H9 (cell line): ENCODE data around the gene GNPDA2. TPM values are rescaled to one million over a fixed set of nuclear protein-coding genes. Genes with fewer than 3 reads are reported as not detected.

Experiments used
- DNase-seq: peaks from one replicate; pipeline ENCODE4 v3.0.0-alpha.2; 2017
- H2AFZ ChIP-seq: one replicate; pipeline ENCODE4 v1.6.1; 2013; ENCODE audit warnings: mild to moderate bottlenecking, low read length, control low read depth, moderate library complexity
- H2AK5ac ChIP-seq: 2 replicates; pipeline ENCODE4 v1.6.1; 2013; ENCODE audit warnings: low read length, control low read depth, mixed read lengths; ENCODE audit not compliant: insufficient read length
- H2BK120ac ChIP-seq: one replicate; pipeline ENCODE4 v1.6.1; 2013; ENCODE audit warnings: low read depth, mild to moderate bottlenecking, low read length, control low read depth, inconsistent platforms; ENCODE audit not compliant: poor library complexity, severe bottlenecking
- H2BK12ac ChIP-seq: 2 replicates; pipeline ENCODE4 v1.6.1; 2013; ENCODE audit warnings: low read length, control low read depth, mixed read lengths, low read depth; ENCODE audit not compliant: insufficient read length
- H2BK15ac ChIP-seq: 2 replicates; pipeline ENCODE4 v1.6.1; 2013; ENCODE audit warnings: low read depth, low read length, control low read depth
- H2BK20ac ChIP-seq: one replicate; pipeline ENCODE4 v1.6.1; 2013; ENCODE audit warnings: low read depth, mild to moderate bottlenecking, low read length, control low read depth, inconsistent platforms; ENCODE audit not compliant: poor library complexity, severe bottlenecking
- H2BK5ac ChIP-seq: 2 replicates; pipeline ENCODE4 v1.6.1; 2013; ENCODE audit warnings: low read length, control low read depth, mixed read lengths; ENCODE audit not compliant: insufficient read length
- H3K14ac ChIP-seq: 2 replicates; pipeline ENCODE4 v1.6.1; 2013; ENCODE audit warnings: low read length, control low read depth; ENCODE audit not compliant: insufficient read depth
- H3K18ac ChIP-seq: 2 replicates; pipeline ENCODE4 v1.6.1; 2013; ENCODE audit warnings: low read depth, mild to moderate bottlenecking, mixed read lengths, low read length, control low read depth; ENCODE audit not compliant: insufficient read length
- H3K23ac ChIP-seq: 2 replicates; pipeline ENCODE4 v1.6.1; 2013; ENCODE audit warnings: low read length, control low read depth, mixed read lengths, low read depth; ENCODE audit not compliant: insufficient read length
- H3K23me2 ChIP-seq: 2 replicates; pipeline ENCODE4 v1.6.1; 2013; ENCODE audit warnings: low read depth, mild to moderate bottlenecking, mixed read lengths, low read length, control low read depth; ENCODE audit not compliant: insufficient read length, poor library complexity, severe bottlenecking
- H3K27ac ChIP-seq: 2 replicates; pipeline ENCODE4 v1.5.1; 2013; ENCODE audit warnings: low read length, control low read depth, mixed read lengths, low read depth; ENCODE audit not compliant: insufficient read length
- H3K27me3 ChIP-seq: 2 replicates; pipeline ENCODE4 v1.6.1; 2013; ENCODE audit warnings: low read length, control low read depth, inconsistent platforms; ENCODE audit not compliant: insufficient read depth
- H3K4ac ChIP-seq: 2 replicates; pipeline ENCODE4 v1.6.1; 2013; ENCODE audit warnings: low read depth, mild to moderate bottlenecking, control low read depth, inconsistent platforms, low read length, moderate library complexity
- H3K4me1 ChIP-seq: 2 replicates; pipeline ENCODE4 v1.6.1; 2013; ENCODE audit warnings: low read length, control low read depth, inconsistent platforms; ENCODE audit not compliant: insufficient read depth
- H3K4me2 ChIP-seq: 2 replicates; pipeline ENCODE4 v1.6.1; 2013; ENCODE audit warnings: low read length, control low read depth, mixed read lengths; ENCODE audit not compliant: insufficient read length, insufficient read depth
- H3K56ac ChIP-seq: 2 replicates; pipeline ENCODE4 v1.6.1; 2013; ENCODE audit warnings: low read depth, mild to moderate bottlenecking, mixed read lengths, low read length, control low read depth; ENCODE audit not compliant: insufficient read length
- H3K79me1 ChIP-seq: 2 replicates; pipeline ENCODE4 v1.6.1; 2013; ENCODE audit warnings: low read depth, mild to moderate bottlenecking, moderate library complexity, low read length, control low read depth, inconsistent platforms; ENCODE audit not compliant: insufficient read depth, poor library complexity, severe bottlenecking
- H3K79me2 ChIP-seq: 2 replicates; pipeline ENCODE4 v1.6.1; 2013; ENCODE audit warnings: low read length, control low read depth, inconsistent platforms; ENCODE audit not compliant: insufficient read depth
- H3K9ac ChIP-seq: 2 replicates; pipeline ENCODE4 v1.6.1; 2013; ENCODE audit warnings: low read length, control low read depth, mixed read lengths; ENCODE audit not compliant: insufficient read length; ENCODE audit errors: extremely low read depth
- H3K9me3 ChIP-seq: one replicate; pipeline ENCODE4 v1.6.1; 2013; ENCODE audit warnings: low read depth, low read length, inconsistent platforms; ENCODE audit not compliant: control insufficient read depth
- H3T11ph ChIP-seq: one replicate; pipeline ENCODE4 v1.6.1; 2013; ENCODE audit warnings: mild to moderate bottlenecking, low read length, control low read depth, inconsistent platforms
- H4K20me1 ChIP-seq: one replicate; pipeline ENCODE4 v1.6.1; 2013; ENCODE audit not compliant: control insufficient read depth, insufficient read length, insufficient read depth
- H4K5ac ChIP-seq: 2 replicates; pipeline ENCODE4 v1.6.1; 2013; ENCODE audit warnings: low read depth, mild to moderate bottlenecking, mixed read lengths, low read length, control low read depth; ENCODE audit not compliant: insufficient read length
- H4K8ac ChIP-seq: replicated peaks from 2 replicates; pipeline ENCODE4 v1.6.1; 2013; ENCODE audit warnings: low read length, control low read depth, mixed read lengths, low read depth; ENCODE audit not compliant: insufficient read length
- H4K91ac ChIP-seq: 2 replicates; pipeline ENCODE4 v1.6.1; 2013; ENCODE audit warnings: low read depth, mild to moderate bottlenecking, moderate library complexity, mixed read lengths, low read length, control low read depth; ENCODE audit not compliant: insufficient read length
- H3K27ac Mint-ChIP-seq, 3 experiments: 2 replicates in 2 of 3; 3 replicates in 1 of 3; pipeline ENCODE4 v1.8.0; 2020 to 2021; ENCODE audit warnings: mixed read lengths in 3 of 3, mild to moderate bottlenecking in 1 of 3, moderate library complexity in 1 of 3
- H3K27me3 Mint-ChIP-seq: 2 replicates; pipeline ENCODE4 v1.8.0; 2021; ENCODE audit warnings: low read depth, mild to moderate bottlenecking, moderate library complexity, mixed read lengths
- H3K36me3 Mint-ChIP-seq, 3 experiments: 2 replicates in 2 of 3; 3 replicates in 1 of 3; pipeline ENCODE4 v1.8.0; 2020 to 2021; ENCODE audit warnings: low read depth in 3 of 3, mixed read lengths in 3 of 3; ENCODE audit not compliant: insufficient read depth in 1 of 3
- H3K4me1 Mint-ChIP-seq, 2 experiments: 2 replicates each; pipeline ENCODE4 v1.8.0; 2020; ENCODE audit warnings: mixed read lengths in 2 of 2
- H3K4me3 Mint-ChIP-seq, 2 experiments: 2 replicates in 1 of 2; 3 replicates in 1 of 2; pipeline ENCODE4 v1.8.0; 2020 to 2021; ENCODE audit warnings: mild to moderate bottlenecking in 2 of 2, mixed read lengths in 2 of 2, moderate library complexity in 1 of 2
- H3K9me3 Mint-ChIP-seq, 2 experiments: 2 replicates in 1 of 2; 3 replicates in 1 of 2; pipeline ENCODE4 v1.8.0; 2020; ENCODE audit warnings: mild to moderate bottlenecking in 2 of 2, mixed read lengths in 2 of 2, moderate library complexity in 1 of 2
- CTCF ChIP-seq: fragments of 200-600 bp; sonication (generic); conservative IDR thresholded peaks from 3 replicates; pipeline ENCODE4 v1.8.0; 2021; ENCODE audit warnings: antibody characterized with exemption, mild to moderate bottlenecking
- WGBS: extraction: QIAGEN DNeasy Blood & Tissue Kit; methylation state at CpG from one replicate; pipeline ENCODE4 v1.1.7; 2013; ENCODE audit warnings: missing lambda C conversion rate, low lambda C conversion rate, mixed read lengths; ENCODE audit not compliant: insufficient read length; ENCODE audit errors: extremely low coverage; 5-methylcytosine and 5-hydroxymethylcytosine counted together
- total RNA-seq: library from RNA; stranded (reverse); gene quantifications from 2 replicates; pipeline ENCODE4 v1.2.1, GENCODE V29; 2021

Gene GNPDA2
- total RNA-seq, 1 experiment from 2014 or later: 4.8 TPM

GRCh38 chr4:44684648-44685047, 41.7 kb downstream of the GNPDA2 start:
- H3K4me2 ChIP-seq: no peak overlapping the region
- H3K9ac ChIP-seq: no peak overlapping the region
- H4K20me1 ChIP-seq: no peaks in the 10 kb centered on the region
- Mint-ChIP-seq H3K36me3 (peaks cover 24 to 58% (median 58%) of the 10 kb centered on the region in 3 experiments), H3K27ac (no peak overlapping the region), H3K4me3 (no peak overlapping the region), H3K4me1 (peaks cover 0 to 7% of the 10 kb centered on the region in 2 experiments; a peak in 3 of 4 replicates), H3K27me3 (no peaks in the 10 kb centered on the region), H3K9me3 (no peaks in the 10 kb centered on the region)
- no peaks in the 10 kb centered on the region for H3K79me1 ChIP-seq
- H3K18ac ChIP-seq: no peak overlapping the region
- no peak overlapping the region for H2BK12ac ChIP-seq
- no peak for DNase-seq
- no CpG with 5 or more reads among the region's 1 CpG for WGBS
- H3K79me2 ChIP-seq: no peaks in the 10 kb centered on the region; the same call in 1 of the 2 replicates
- no peak overlapping the region for H2AK5ac ChIP-seq
- H3K4me1 ChIP-seq: no peaks in the 10 kb centered on the region
- no peak overlapping the region for H3K23ac ChIP-seq
- no peaks in the 10 kb centered on the region for H3K23me2 ChIP-seq
- H2BK120ac ChIP-seq: no peak overlapping the region
- no peak overlapping the region for H3K56ac ChIP-seq
- H4K5ac ChIP-seq: no peak overlapping the region
- no peak overlapping the region for H2AFZ ChIP-seq
- H2BK5ac ChIP-seq: no peak overlapping the region
- TF ChIP-seq CTCF: no peak
- H3K9me3 ChIP-seq: no peaks in the 10 kb centered on the region
- no peak overlapping the region for H3K27ac ChIP-seq
- H4K8ac ChIP-seq: no peak overlapping the region
- H3K14ac ChIP-seq: no peak overlapping the region
- H3T11ph ChIP-seq: no peak overlapping the region
- H2BK20ac ChIP-seq: no peak overlapping the region
- H4K91ac ChIP-seq: no peak overlapping the region
- H3K4ac ChIP-seq: no peak overlapping the region
- no peak overlapping the region for H2BK15ac ChIP-seq
- H3K27me3 ChIP-seq: no peaks in the 10 kb centered on the region
